HepG2 (cell line): ENCODE results near the gene ASAP2.

Experiments used
- REPIN1 ChIP-seq: sonication (generic); formaldehyde crosslinking; IDR thresholded peaks from 2 replicates; pipeline ENCODE4 v1.8.0; 2022; ENCODE audit warnings: missing genetic modification reagents, low read depth, mild to moderate bottlenecking, borderline replicate concordance
- ZNF274 ChIP-seq: sonication (generic); formaldehyde crosslinking; IDR thresholded peaks from 2 replicates; pipeline ENCODE4 v1.5.1; 2020; ENCODE audit warnings: mild to moderate bottlenecking, missing genetic modification reagents
- TF ChIP-seq, protein P1 (sequence below): sonication (generic); formaldehyde crosslinking; IDR thresholded peaks from 2 replicates; pipeline ENCODE4 v1.5.0; 2020; ENCODE audit warnings: mild to moderate bottlenecking, missing genetic modification reagents, moderate library complexity

DNA sequence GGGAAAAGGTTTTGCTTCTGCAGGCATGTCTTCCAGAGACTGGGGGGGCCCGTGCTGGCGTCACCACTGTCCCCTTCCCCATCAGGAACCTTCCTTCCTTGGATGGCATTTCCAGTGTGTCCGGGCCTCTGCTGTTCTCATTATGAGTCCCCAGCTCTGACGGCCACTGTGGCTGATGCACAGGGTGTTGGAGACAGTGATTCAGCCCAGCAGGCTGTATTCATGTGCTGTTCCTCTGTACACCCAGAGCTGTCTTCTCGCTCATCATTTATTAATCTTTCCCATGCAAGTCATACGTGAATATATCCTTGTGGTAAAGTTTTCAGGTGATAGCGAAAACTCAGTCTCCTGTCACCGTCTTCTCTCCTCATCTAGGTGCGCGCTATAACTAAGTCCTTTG, 57.7 kb downstream of the ASAP2 start:
- TF ChIP-seq ZNF274 (CRISPR knock-in tag) (no peak), REPIN1 (CRISPR knock-in tag) (no peak)
- TF ChIP-seq, protein P1, sequence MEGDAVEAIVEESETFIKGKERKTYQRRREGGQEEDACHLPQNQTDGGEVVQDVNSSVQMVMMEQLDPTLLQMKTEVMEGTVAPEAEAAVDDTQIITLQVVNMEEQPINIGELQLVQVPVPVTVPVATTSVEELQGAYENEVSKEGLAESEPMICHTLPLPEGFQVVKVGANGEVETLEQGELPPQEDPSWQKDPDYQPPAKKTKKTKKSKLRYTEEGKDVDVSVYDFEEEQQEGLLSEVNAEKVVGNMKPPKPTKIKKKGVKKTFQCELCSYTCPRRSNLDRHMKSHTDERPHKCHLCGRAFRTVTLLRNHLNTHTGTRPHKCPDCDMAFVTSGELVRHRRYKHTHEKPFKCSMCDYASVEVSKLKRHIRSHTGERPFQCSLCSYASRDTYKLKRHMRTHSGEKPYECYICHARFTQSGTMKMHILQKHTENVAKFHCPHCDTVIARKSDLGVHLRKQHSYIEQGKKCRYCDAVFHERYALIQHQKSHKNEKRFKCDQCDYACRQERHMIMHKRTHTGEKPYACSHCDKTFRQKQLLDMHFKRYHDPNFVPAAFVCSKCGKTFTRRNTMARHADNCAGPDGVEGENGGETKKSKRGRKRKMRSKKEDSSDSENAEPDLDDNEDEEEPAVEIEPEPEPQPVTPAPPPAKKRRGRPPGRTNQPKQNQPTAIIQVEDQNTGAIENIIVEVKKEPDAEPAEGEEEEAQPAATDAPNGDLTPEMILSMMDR, result no peak
